ENCODE measurements around the gene DPP4.

- TF ChIP-seq NFE2 (CRISPR knock-in tag; IDR thresholded peaks at IDR 0.05) (no peak), MAFF (IDR thresholded peaks at IDR 0.05; ENCODE audit: low read depth, low read length) (no peak), ATM (IDR thresholded peaks at IDR 0.05; ENCODE audit: borderline replicate concordance) (no peak), FOSL2 (CRISPR knock-in tag; IDR thresholded peaks at IDR 0.05) (no peak), KMT2A (CRISPR knock-in tag; IDR thresholded peaks at IDR 0.05) (no peak)
These were observed 66.5 kb downstream of the DPP4 start for GRCh38 chr2:162007447-162008040.
